GM21786 (cell line): ENCODE results near the gene SLAMF7.
A peak's percentile ranks its signal among the peaks of the same experiment; 100 is the strongest.
"Not testable (repeated sequence)": the region's sequence is repeated elsewhere in the genome, so short reads cannot be mapped to it uniquely, and the experiment has no call there.

ENCODE experiments used
- ATAC-seq: cut with Tn5 transposase; IDR thresholded peaks from one replicate; pipeline ENCODE4 v1.9.1; 2021; ENCODE audit not compliant: unreplicated experiment

Gene SLAMF7

GRCh38 chr1:160773093-160773492 lies 34.0 kb downstream of the SLAMF7 start:
- ATAC-seq = no peak

- no peak for ATAC-seq
Observed at GRCh38 chr1:160774886-160775719, 36.1 kb downstream of the SLAMF7 start.

- no peak for ATAC-seq
Observed at GRCh38 chr1:160776178-160776577, 37.1 kb downstream of the SLAMF7 start.

- ATAC-seq = no peak
Observed at GRCh38 chr1:160777486-160778089, 38.5 kb downstream of the SLAMF7 start.

GRCh38 chr1:160778976-160779375 lies 39.9 kb downstream of the SLAMF7 start:
- ATAC-seq = no peak

- no peak for ATAC-seq
Observed at GRCh38 chr1:160779626-160780397, 40.8 kb downstream of the SLAMF7 start.

- no peak for ATAC-seq
Observed at GRCh38 chr1:160780398-160780755, 41.3 kb downstream of the SLAMF7 start.

GRCh38 chr1:160781186-160781766 lies 42.2 kb downstream of the SLAMF7 start:
- ATAC-seq = no peak

GRCh38 chr1:160781914-160782689 lies 43.1 kb downstream of the SLAMF7 start:
- peak; percentile 79 for ATAC-seq

GRCh38 chr1:160782988-160783765 lies 44.1 kb downstream of the SLAMF7 start:
- not testable (repeated sequence) for ATAC-seq

GRCh38 chr1:160789051-160789701 lies 50.1 kb downstream of the SLAMF7 start:
- peak; percentile 3 for ATAC-seq

GRCh38 chr1:160789702-160790611 lies 50.9 kb downstream of the SLAMF7 start:
- ATAC-seq = peak; percentile 80

GRCh38 chr1:160794376-160794775 lies 55.3 kb downstream of the SLAMF7 start:
- no peak for ATAC-seq

- peak; percentile 79 for ATAC-seq
Observed at GRCh38 chr1:160795951-160796383, 56.9 kb downstream of the SLAMF7 start, which contains the start of gene LY9. TSS of gene LY9 (plus strand) at chr1:160796174. CDS start at chr1:160796188, 14 bp downstream.

- peak; percentile 37 for ATAC-seq
Observed at GRCh38 chr1:160797271-160797709, 58.2 kb downstream of the SLAMF7 start.

- ATAC-seq = no peak
Observed at GRCh38 chr1:160797861-160798273, 58.8 kb downstream of the SLAMF7 start.

- ATAC-seq = no peak
Observed at GRCh38 chr1:160798439-160798838, 59.4 kb downstream of the SLAMF7 start.

- no peak for ATAC-seq
Observed at GRCh38 chr1:160799641-160800040, 60.6 kb downstream of the SLAMF7 start.
